Astrocyte of the cerebellum (primary cell): ENCODE results near the gene FNDC3A.

ENCODE experiments used
- DNase-seq: peaks from one replicate; pipeline ENCODE4 v3.0.0-alpha.2; 2011; ENCODE audit warnings: low read depth
- H3K4me3 ChIP-seq: 2 replicates; pipeline ENCODE4 v1.5.1; 2011; ENCODE audit warnings: mild to moderate bottlenecking, low read depth, low read length, moderate library complexity
- CTCF ChIP-seq: IDR thresholded peaks from 2 replicates; pipeline ENCODE4 v1.5.1; 2012; ENCODE audit warnings: low read length, low read depth, moderate library complexity, mild to moderate bottlenecking; ENCODE audit errors: missing control alignments
- in situ Hi-C: cut with HindIII; loops from 2 replicates; pipeline ENCODE4 v1.10.0; 2017; ENCODE audit warnings: low sequenced_read_pairs

FNDC3A gene

GRCh38 chr13:48955536-48955935 is 20.2 kb upstream of the FNDC3A start:
- no peak for DNase-seq
- in situ Hi-C loops, result no loop called here
- no peak for TF ChIP-seq CTCF
- H3K4me3 ChIP-seq, result no peak overlapping the region

- no peak for TF ChIP-seq CTCF
- no peak for DNase-seq
- in situ Hi-C loops, result no loop called here
- no peak overlapping the region for H3K4me3 ChIP-seq
Observed at GRCh38 chr13:48961379-48961778, 14.3 kb upstream of the FNDC3A start.

- in situ Hi-C loops, result no loop called here
- TF ChIP-seq CTCF, result no peak
- no peak for DNase-seq
- no peak overlapping the region for H3K4me3 ChIP-seq
Observed at GRCh38 chr13:48962281-48962680, 13.4 kb upstream of the FNDC3A start.

- in situ Hi-C loops, result no loop called here
- no peak for TF ChIP-seq CTCF
- DNase-seq, result no peak
- H3K4me3 ChIP-seq, result no peak overlapping the region
Observed at GRCh38 chr13:48965736-48966135, 10.0 kb upstream of the FNDC3A start.

- no peak overlapping the region for H3K4me3 ChIP-seq
- TF ChIP-seq CTCF, result no peak
- in situ Hi-C loops, result loop anchor here (5.0 to 10.0 kb wide), 4 partner anchors 52 to 235 kb away; no protein-coding TSS in a partner anchor
- DNase-seq, result no peak
Observed at GRCh38 chr13:48969685-48970084, 6.0 kb upstream of the FNDC3A start.

GRCh38 chr13:48973845-48974431 is 1.8 kb upstream of the FNDC3A start:
- in situ Hi-C loops, result loop anchor here (5.0 to 10.0 kb wide), 4 partner anchors 51 to 231 kb away; no protein-coding TSS in a partner anchor
- no peak overlapping the region for H3K4me3 ChIP-seq
- TF ChIP-seq CTCF, result no peak
- DNase-seq, result no peak
